HL-60 (cell line): Measurements from ENCODE around the gene CADM1.

Source experiments
- GABPA ChIP-seq: IDR thresholded peaks from 2 replicates; pipeline ENCODE4 v1.6.1; 2012; ENCODE audit warnings: low read depth
- POLR2AphosphoS5 ChIP-seq: IDR thresholded peaks from 2 replicates; pipeline ENCODE4 v1.6.1; 2012; ENCODE audit warnings: low read depth
- SPI1 ChIP-seq: IDR thresholded peaks from 2 replicates; pipeline ENCODE4 v1.6.1; 2012; ENCODE audit warnings: low read depth, mild to moderate bottlenecking, borderline replicate concordance
- TF ChIP-seq, protein P1 (sequence below): IDR thresholded peaks from one replicate; pipeline ENCODE4 v1.5.1; 2011; ENCODE audit warnings: low read length, control low read depth, inconsistent platforms; ENCODE audit not compliant: insufficient read depth
- TF ChIP-seq, protein P2 (sequence below): IDR thresholded peaks from 2 replicates; pipeline ENCODE4 v1.6.1; 2012; ENCODE audit warnings: low read depth; ENCODE audit not compliant: insufficient replicate concordance

DNA sequence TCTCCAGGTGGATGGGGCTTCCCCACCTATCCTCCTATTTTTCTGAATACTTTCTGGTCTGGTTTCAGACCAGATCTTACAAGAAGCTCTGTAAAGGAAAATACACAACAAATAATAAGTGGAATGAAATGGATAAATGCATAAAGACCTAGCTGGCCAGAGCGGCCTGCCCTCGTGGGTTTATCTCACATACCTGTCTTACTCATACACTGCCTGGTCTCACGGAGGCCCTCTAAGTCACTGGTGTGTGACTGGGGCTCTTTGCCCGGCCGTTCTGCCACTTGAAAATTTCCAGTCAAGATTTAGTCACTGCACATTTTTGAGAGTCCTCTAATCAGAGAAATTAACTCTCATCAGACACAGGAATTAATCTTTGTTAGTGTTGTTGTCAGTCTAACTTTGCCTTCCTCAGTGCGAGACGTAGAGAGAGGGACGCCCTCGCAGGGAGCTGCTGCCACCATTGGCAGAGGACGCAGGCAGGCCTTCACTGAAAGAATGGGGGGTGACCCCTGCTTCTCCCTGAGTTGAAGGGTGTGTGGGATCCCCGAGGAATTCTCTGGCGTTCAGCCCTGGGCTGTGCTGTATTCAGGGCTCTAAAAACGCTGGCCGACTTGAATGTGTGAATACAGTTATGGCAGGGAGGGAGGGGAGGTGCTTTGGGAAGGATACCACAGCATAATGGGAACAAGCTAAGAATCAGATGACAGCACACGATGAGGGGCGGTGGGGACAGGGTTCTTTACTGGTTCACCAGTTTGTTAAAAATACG is 46.3 kb upstream of the CADM1 start:
- TF ChIP-seq, protein P1, sequence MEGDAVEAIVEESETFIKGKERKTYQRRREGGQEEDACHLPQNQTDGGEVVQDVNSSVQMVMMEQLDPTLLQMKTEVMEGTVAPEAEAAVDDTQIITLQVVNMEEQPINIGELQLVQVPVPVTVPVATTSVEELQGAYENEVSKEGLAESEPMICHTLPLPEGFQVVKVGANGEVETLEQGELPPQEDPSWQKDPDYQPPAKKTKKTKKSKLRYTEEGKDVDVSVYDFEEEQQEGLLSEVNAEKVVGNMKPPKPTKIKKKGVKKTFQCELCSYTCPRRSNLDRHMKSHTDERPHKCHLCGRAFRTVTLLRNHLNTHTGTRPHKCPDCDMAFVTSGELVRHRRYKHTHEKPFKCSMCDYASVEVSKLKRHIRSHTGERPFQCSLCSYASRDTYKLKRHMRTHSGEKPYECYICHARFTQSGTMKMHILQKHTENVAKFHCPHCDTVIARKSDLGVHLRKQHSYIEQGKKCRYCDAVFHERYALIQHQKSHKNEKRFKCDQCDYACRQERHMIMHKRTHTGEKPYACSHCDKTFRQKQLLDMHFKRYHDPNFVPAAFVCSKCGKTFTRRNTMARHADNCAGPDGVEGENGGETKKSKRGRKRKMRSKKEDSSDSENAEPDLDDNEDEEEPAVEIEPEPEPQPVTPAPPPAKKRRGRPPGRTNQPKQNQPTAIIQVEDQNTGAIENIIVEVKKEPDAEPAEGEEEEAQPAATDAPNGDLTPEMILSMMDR = no peak
- TF ChIP-seq GABPA = no peak
- TF ChIP-seq, protein P2, sequence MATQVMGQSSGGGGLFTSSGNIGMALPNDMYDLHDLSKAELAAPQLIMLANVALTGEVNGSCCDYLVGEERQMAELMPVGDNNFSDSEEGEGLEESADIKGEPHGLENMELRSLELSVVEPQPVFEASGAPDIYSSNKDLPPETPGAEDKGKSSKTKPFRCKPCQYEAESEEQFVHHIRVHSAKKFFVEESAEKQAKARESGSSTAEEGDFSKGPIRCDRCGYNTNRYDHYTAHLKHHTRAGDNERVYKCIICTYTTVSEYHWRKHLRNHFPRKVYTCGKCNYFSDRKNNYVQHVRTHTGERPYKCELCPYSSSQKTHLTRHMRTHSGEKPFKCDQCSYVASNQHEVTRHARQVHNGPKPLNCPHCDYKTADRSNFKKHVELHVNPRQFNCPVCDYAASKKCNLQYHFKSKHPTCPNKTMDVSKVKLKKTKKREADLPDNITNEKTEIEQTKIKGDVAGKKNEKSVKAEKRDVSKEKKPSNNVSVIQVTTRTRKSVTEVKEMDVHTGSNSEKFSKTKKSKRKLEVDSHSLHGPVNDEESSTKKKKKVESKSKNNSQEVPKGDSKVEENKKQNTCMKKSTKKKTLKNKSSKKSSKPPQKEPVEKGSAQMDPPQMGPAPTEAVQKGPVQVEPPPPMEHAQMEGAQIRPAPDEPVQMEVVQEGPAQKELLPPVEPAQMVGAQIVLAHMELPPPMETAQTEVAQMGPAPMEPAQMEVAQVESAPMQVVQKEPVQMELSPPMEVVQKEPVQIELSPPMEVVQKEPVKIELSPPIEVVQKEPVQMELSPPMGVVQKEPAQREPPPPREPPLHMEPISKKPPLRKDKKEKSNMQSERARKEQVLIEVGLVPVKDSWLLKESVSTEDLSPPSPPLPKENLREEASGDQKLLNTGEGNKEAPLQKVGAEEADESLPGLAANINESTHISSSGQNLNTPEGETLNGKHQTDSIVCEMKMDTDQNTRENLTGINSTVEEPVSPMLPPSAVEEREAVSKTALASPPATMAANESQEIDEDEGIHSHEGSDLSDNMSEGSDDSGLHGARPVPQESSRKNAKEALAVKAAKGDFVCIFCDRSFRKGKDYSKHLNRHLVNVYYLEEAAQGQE = no peak
- TF ChIP-seq SPI1 = no peak
- no peak for TF ChIP-seq POLR2AphosphoS5
